HepG2 (cell line): ENCODE results near the gene NOVA2.

Source experiments
- CTCF ChIP-seq: sonication (generic); formaldehyde crosslinking; IDR thresholded peaks from 2 replicates; pipeline ENCODE4 v1.5.0; 2020; ENCODE audit warnings: mild to moderate bottlenecking, missing genetic modification reagents, moderate library complexity
- FOXA1 ChIP-seq, 2 experiments: fragments of 450-650 bp in 1 of 2; sonication (generic) in 1 of 2; formaldehyde crosslinking in 1 of 2; IDR thresholded peaks; 2 replicates each; pipeline versions ENCODE4 v1.4.0 to v1.6.1; 2016 to 2020; ENCODE audit warnings: missing genetic modification reagents in 1 of 2
- MAFF ChIP-seq: IDR thresholded peaks from 2 replicates; pipeline ENCODE4 v1.6.1; 2011; ENCODE audit warnings: low read depth, low read length, improper control_type of control experiment
- MXI1 ChIP-seq: IDR thresholded peaks from 3 replicates; pipeline ENCODE4 v1.6.1; 2012; ENCODE audit warnings: low read depth, low read length, inconsistent platforms, borderline replicate concordance
- POLR2A ChIP-seq, 2 experiments: IDR thresholded peaks; 2 replicates each; pipeline ENCODE4 v1.6.1; 2011; ENCODE audit warnings: low read depth in 2 of 2, low read length in 2 of 2, mild to moderate bottlenecking in 1 of 2, moderate library complexity in 1 of 2; ENCODE audit not compliant: insufficient read depth in 1 of 2
- SMC3 ChIP-seq: IDR thresholded peaks from 2 replicates; pipeline ENCODE4 v1.6.1; 2011; ENCODE audit warnings: low read length, improper control_type of control experiment
- TAF1 ChIP-seq: sonication (generic); formaldehyde crosslinking; IDR thresholded peaks from 2 replicates; pipeline ENCODE4 v1.4.0; 2020; ENCODE audit warnings: missing genetic modification reagents
- TCF7L2 ChIP-seq: IDR thresholded peaks from 2 replicates; pipeline ENCODE4 v1.6.1; 2011; ENCODE audit warnings: mild to moderate bottlenecking, low read depth, low read length, moderate library complexity
- ZBTB34 ChIP-seq: sonication (generic); formaldehyde crosslinking; IDR thresholded peaks from 2 replicates; pipeline ENCODE4 v1.8.0; 2022; ENCODE audit warnings: mild to moderate bottlenecking, missing genetic modification reagents
- ZNF12 ChIP-seq: sonication (generic); formaldehyde crosslinking; IDR thresholded peaks from 2 replicates; pipeline ENCODE4 v1.5.0; 2020; ENCODE audit warnings: missing genetic modification reagents
- ZNF18 ChIP-seq: sonication (generic); formaldehyde crosslinking; IDR thresholded peaks from 2 replicates; pipeline ENCODE4 v1.8.0; 2022; ENCODE audit warnings: mild to moderate bottlenecking, missing genetic modification reagents; ENCODE audit not compliant: insufficient replicate concordance

GRCh38 chr19:45908956-45909355 is 64.7 kb downstream of the NOVA2 start:
- TF ChIP-seq ZNF12 (CRISPR knock-in tag) (no peak), ZBTB34 (CRISPR knock-in tag) (no peak), MXI1 (no peak), ZNF18 (CRISPR knock-in tag) (no peak), MAFF (no peak), CTCF (CRISPR knock-in tag) (no peak), FOXA1 (IDR thresholded peaks at IDR 0.05) (no peak), FOXA1 (CRISPR knock-in tag; IDR thresholded peaks at IDR 0.05) (no peak), POLR2A (IDR thresholded peaks at IDR 0.05; ENCODE audit: insufficient read depth in 1 of 2, low read depth in 2 of 2, low read length in 2 of 2) (no peak), SMC3 (no peak), TCF7L2 (no peak), TAF1 (no peak)
